GM12873 (cell line): Measurements from ENCODE around the gene TLE5.
A peak's percentile ranks its signal among the peaks of the same experiment; 100 is the strongest.

ENCODE experiments used
- CTCF ChIP-seq: IDR thresholded peaks from 2 replicates; pipeline ENCODE4 v1.5.1; 2012; ENCODE audit warnings: low read depth, mild to moderate bottlenecking, moderate library complexity, low read length, control low read depth; ENCODE audit not compliant: insufficient read depth; ENCODE audit errors: missing control alignments

The TLE5 gene

DNA sequence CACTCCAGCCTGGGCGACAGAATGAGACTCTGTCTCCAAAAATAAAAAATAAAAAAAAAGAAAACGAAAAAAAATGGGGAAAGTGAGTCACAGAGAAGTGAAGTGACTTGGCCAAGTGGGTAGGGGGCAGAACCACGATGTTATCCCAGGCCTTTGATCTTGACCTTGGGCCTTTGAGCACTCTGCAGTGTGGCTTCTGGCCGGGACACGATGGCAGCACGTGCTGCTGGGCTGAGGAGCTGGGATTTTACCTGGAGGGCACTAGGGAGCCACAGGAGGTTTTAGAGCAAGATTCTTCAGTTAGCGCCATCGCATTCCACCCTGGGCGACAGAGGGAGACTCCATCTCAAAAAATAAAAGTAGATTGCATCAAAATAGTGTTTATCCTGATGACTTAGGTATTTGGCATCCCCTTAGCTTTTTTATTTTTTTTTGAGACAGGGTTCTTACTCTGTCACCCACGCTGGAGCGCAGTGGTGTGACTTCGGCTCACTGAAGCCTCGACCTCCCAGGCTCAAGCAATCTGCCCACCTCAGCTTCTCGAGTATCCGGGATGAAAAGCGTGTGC lies 4.3 kb upstream of the TLE5 start:
- TF ChIP-seq CTCF = no peak

- no peak for TF ChIP-seq CTCF
Measured at GRCh38 chr19:3065675-3066357, 3.5 kb upstream of the TLE5 start.

GRCh38 chr19:3064011-3064330 lies 1.7 kb upstream of the TLE5 start:
- TF ChIP-seq CTCF = no peak

- peak; percentile 42 for TF ChIP-seq CTCF
Measured at GRCh38 chr19:3061182-3062161, 823 bp downstream of the TLE5 start.

DNA sequence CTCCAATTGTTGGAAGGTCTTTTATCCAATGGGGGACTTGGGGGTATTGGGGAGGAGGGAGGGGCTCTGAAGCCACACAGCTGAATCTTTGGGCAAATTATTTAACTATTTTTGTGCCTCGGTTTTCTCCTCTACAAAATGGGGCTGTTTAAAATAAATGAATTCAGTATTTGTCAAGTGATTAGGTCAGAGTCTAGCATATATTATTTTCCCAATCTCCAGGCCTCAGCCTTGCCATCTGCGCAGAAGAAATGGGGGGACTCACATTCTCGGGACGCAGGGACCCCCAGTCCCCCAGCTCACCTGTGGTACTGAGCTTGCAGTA lies 1.5 kb downstream of the TLE5 start:
- TF ChIP-seq CTCF = no peak

DNA sequence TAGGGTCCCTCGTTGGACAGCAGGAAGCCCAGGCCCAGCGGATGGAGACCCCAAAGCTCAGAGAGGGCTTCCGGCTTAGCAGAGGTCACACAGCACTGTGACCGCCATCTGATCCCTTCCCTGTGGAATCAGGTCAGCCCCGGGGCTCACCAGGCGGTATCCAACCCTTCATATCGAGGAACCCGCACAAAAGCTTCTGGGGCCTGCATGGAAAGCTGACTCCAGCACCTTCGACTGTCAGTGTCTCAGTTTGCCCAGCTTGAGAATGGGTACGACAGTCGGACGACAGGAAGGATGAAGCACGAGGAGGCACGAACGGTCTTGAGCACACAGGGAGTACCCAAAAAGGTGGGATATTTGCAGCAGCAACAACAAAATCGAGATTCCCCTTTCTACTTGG lies 2.6 kb downstream of the TLE5 start:
- TF ChIP-seq CTCF = no peak

DNA sequence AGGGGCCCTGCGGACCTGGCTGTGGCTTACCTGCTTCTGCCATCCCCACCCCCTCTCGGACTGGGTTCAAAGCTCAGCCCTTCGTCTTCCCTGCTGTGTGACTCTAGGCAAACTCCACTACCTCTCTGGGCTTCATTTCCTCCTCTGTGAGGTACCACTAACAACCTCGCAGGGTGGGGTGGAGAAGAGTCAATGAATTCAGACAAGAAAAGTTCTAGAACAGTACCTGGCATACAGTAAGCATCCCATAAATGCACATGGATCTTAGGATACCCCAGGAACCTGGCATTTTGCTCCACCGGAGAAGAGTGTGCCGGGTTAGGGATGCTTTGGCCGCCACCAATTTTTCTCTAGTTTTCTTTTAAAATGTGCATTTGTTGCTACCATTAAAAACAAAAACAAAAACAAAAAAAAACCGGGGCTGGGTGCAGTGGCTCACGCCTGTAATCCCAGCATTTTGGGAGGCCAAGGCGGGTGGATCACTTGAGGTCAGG lies 3.4 kb downstream of the TLE5 start:
- TF ChIP-seq CTCF = no peak
